H1 (cell line): Measurements from ENCODE around the gene RMDN3. TPM values are rescaled to one million over a fixed set of nuclear protein-coding genes. Genes with fewer than 3 reads are reported as not detected.

Experiments used
- CHD2 ChIP-seq: IDR thresholded peaks from 2 replicates; pipeline ENCODE4 v1.6.1; 2012; ENCODE audit warnings: low read length, improper control_type of control experiment
- CTBP2 ChIP-seq: IDR thresholded peaks from 2 replicates; pipeline ENCODE4 v1.7.0; 2011; ENCODE audit warnings: borderline replicate concordance, mild to moderate bottlenecking, moderate library complexity, mixed read lengths, low read length; ENCODE audit not compliant: insufficient read depth, insufficient read length
- GABPA ChIP-seq: IDR thresholded peaks from 2 replicates; pipeline ENCODE4 v1.6.1; 2011; ENCODE audit warnings: mild to moderate bottlenecking, low read length, moderate library complexity, borderline replicate concordance; ENCODE audit not compliant: insufficient read depth
- RFX5 ChIP-seq: IDR thresholded peaks from 2 replicates; pipeline ENCODE4 v1.6.1; 2011; ENCODE audit warnings: low read depth, low read length, improper control_type of control experiment, borderline replicate concordance
- SP2 ChIP-seq: IDR thresholded peaks from 2 replicates; pipeline ENCODE4 v1.6.1; 2012; ENCODE audit warnings: mild to moderate bottlenecking, low read length, inconsistent platforms
- polyA plus RNA-seq, 7 experiments: library from polyadenylated mRNA; depleted of rRNA in 3 of 7; stranded (reverse) in 5 of 7; unstranded in 2 of 7; fragments of >200 nt in 5 of 7; fragments of 200-250 nt in 2 of 7; gene quantifications; 1 replicate in 5 of 7; 2 replicates in 1 of 7; 4 replicates in 1 of 7; pipeline versions ENCODE4 v1.2.1 to v1.2.3, GENCODE V29; 2011 to 2013; ENCODE audit warnings: missing spikeins in 2 of 7, mixed read lengths in 2 of 7
- total RNA-seq: library from RNA; stranded (reverse); fragmentation: NEBNext Ultra II Directional; extraction: Animal tissue kit (Norgen Biotek cat#: 25700); gene quantifications from 2 replicates; pipeline ENCODE4 v1.2.1, GENCODE V29; 2021

RMDN3 gene
- total and polyA plus RNA-seq, 2 of the 8 experiments (the other 6 are each of a cell fraction or from before 2014, with no cell fraction given): 10.8 to 24.1 TPM

- TF ChIP-seq CHD2 (no peak), SP2 (no peak), CTBP2 (no peak), GABPA (no peak), RFX5 (no peak)
Measured at GRCh38 chr15:40789119-40789518, 34.1 kb upstream of the RMDN3 start (continued).
